ENCODE data around the gene VPS33A.

DNA sequence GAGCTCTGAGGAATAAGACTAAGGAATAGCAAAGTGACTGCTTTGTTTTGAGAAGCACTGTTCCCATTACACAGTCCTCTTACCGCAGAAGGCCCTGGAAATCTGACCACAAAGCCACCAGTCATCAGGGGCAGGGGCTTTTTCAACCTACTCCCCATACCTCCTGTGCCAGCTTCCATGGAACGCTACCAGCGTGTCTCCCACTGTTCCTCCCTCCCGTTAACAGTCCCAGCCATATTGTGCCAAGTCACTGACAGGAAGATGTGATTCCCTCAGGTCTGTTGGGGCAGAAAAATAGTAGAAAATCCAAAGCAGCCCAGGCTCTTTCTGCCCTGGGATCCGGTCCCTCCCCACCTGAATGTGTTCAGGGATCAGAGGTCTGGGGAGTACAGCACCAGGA, 46.6 kb upstream of the VPS33A start:
- TF ChIP-seq, protein P1, sequence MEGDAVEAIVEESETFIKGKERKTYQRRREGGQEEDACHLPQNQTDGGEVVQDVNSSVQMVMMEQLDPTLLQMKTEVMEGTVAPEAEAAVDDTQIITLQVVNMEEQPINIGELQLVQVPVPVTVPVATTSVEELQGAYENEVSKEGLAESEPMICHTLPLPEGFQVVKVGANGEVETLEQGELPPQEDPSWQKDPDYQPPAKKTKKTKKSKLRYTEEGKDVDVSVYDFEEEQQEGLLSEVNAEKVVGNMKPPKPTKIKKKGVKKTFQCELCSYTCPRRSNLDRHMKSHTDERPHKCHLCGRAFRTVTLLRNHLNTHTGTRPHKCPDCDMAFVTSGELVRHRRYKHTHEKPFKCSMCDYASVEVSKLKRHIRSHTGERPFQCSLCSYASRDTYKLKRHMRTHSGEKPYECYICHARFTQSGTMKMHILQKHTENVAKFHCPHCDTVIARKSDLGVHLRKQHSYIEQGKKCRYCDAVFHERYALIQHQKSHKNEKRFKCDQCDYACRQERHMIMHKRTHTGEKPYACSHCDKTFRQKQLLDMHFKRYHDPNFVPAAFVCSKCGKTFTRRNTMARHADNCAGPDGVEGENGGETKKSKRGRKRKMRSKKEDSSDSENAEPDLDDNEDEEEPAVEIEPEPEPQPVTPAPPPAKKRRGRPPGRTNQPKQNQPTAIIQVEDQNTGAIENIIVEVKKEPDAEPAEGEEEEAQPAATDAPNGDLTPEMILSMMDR (IDR thresholded peaks at IDR 0.05 in 4 of 5, conservative IDR thresholded peaks at IDR 0.05 in 1 of 5), result no peak
- no peak for TF ChIP-seq POLR2A (IDR thresholded peaks at IDR 0.05)
